ENCODE measurements around the gene ACADS.

DNA sequence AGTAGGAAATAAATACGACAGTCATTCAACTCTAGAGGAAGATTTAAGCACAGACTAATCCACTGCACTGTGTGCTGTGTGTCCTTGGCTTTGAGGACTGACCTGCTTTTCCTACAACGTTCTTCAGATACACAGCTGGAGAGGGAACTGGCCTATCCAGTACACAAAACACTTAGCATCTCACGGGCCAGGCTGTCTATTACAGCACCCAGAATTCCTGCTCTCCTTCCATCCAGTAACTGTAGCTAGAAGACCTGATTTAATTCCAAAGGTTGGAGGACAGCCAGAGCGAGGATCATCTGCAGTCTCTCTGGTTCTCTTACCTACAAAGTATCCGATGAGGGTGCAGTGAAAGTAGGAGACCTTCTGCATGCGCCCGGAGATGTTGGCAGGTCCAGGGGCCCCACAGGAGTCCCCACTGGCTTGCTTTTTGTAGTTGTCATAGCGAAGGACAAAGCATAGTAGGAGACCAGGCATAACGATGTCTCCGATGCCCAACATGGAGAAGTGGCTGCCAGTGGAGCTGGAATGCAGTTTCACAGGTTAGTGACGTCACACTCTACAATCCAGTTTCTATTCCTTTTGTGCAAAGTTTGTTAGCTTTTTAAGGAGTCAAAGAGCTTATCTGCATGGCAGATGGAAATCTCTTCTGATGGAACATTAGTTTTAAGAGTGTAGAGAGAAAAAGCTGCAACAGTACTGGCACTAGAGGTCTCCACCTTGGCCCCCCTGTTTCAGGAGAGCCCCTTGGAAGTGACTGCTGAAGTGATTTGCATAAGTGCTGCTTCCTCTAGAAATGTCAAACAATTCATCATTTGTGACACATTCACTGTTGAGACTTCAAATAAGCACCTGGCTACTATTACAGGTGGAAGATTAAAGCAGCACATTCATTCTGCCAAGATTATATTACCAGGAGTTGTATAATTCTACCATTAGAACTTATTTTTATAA, 41.7 kb downstream of the ACADS start:
- TF ChIP-seq, protein P1, sequence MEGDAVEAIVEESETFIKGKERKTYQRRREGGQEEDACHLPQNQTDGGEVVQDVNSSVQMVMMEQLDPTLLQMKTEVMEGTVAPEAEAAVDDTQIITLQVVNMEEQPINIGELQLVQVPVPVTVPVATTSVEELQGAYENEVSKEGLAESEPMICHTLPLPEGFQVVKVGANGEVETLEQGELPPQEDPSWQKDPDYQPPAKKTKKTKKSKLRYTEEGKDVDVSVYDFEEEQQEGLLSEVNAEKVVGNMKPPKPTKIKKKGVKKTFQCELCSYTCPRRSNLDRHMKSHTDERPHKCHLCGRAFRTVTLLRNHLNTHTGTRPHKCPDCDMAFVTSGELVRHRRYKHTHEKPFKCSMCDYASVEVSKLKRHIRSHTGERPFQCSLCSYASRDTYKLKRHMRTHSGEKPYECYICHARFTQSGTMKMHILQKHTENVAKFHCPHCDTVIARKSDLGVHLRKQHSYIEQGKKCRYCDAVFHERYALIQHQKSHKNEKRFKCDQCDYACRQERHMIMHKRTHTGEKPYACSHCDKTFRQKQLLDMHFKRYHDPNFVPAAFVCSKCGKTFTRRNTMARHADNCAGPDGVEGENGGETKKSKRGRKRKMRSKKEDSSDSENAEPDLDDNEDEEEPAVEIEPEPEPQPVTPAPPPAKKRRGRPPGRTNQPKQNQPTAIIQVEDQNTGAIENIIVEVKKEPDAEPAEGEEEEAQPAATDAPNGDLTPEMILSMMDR (IDR thresholded peaks at IDR 0.05) = no peak
- no peak for TF ChIP-seq POLR2A (IDR thresholded peaks at IDR 0.05)
